A673 (cell line): ENCODE measurements around the gene RSPRY1.

Experiments used
- CTCF ChIP-seq: fragments of 300-800, 200-600 bp; sonication (generic); conservative IDR thresholded peaks from 2 replicates; pipeline ENCODE4 v1.5.1; 2017; ENCODE audit warnings: low read depth, mild to moderate bottlenecking, antibody characterized with exemption, low read length, moderate library complexity, mixed read lengths
- EZH2 ChIP-seq: fragments of 200-600 bp; sonication (generic); IDR thresholded peaks from 2 replicates; pipeline ENCODE4 v1.6.1; 2017; ENCODE audit warnings: borderline replicate concordance, low read depth, mild to moderate bottlenecking, mixed read lengths, antibody characterized with exemption, low read length; ENCODE audit not compliant: poor library complexity, severe bottlenecking

GRCh38 chr16:57273826-57274225, 87.7 kb downstream of the RSPRY1 start:
- TF ChIP-seq CTCF: no peak
- no peak for TF ChIP-seq EZH2
